GM12878 (cell line): ENCODE measurements around the gene PLA2G10. TPM values are rescaled to one million over a fixed set of nuclear protein-coding genes. Genes with fewer than 3 reads are reported as not detected.

Experiments used
- ATAC-seq: fragments of 200-7000 bp; cut with Tn5 transposase; 3 replicates; pipeline ENCODE4 v1.9.1; 2020; ENCODE audit warnings: mild to moderate bottlenecking, moderate library complexity
- BruUV-seq: library from RNA; stranded (reverse); fragments of 400-500 nt; replicated peaks from 2 replicates; lab custom pipeline; 2021; lab: Mats Ljungman, UMichigan
- CTCF ChIA-PET: fragments of 300-600 bp; sonication (Branson Sonifier 250); formaldehyde crosslinking; extraction: SDS; loops from one replicate; lab custom pipeline; 2021; ENCODE audit warnings: inconsistent platforms; lab: Yijun Ruan, JAX
- POLR2A ChIA-PET: fragments of 350-600 bp; formaldehyde crosslinking; extraction: SDS; loops from one replicate; lab custom pipeline; 2021; ENCODE audit warnings: inconsistent platforms; lab: Charles Lee
- RAD21 ChIA-PET: fragments of 300-600 bp; sonication (Branson Sonifier 250); formaldehyde crosslinking; loops from one replicate; lab custom pipeline; 2023; ENCODE audit warnings: antibody characterized with exemption; ENCODE audit not compliant: unreplicated experiment; lab: Charles Lee
- SMC1A ChIA-PET: fragments of 300-600 bp; sonication (Branson Sonifier 250); formaldehyde crosslinking; loops from one replicate; lab custom pipeline; 2023; ENCODE audit not compliant: unreplicated experiment, uncharacterized antibody; lab: Charles Lee
- DNase-seq: peaks from one replicate; pipeline ENCODE4 v3.0.0-alpha.2; 2011; ENCODE audit warnings: low read depth, low spot score
- FAIRE-seq: peaks from 3 replicates; lab custom pipeline; 2011; peaks lifted over from hg19 to GRCh38; lab: Jason Lieb, UNC
- H2AFZ ChIP-seq: 2 replicates; pipeline ENCODE4 v1.6.0; 2011; ENCODE audit warnings: low read depth, low read length, control low read depth; ENCODE audit not compliant: control insufficient read depth
- H3K27ac ChIP-seq: 2 replicates; pipeline ENCODE4 v1.5.1; 2011; ENCODE audit warnings: control low read depth; ENCODE audit not compliant: control insufficient read depth, insufficient read depth
- H3K27me3 ChIP-seq, 2 experiments: replicated peaks in 1 of 2; 2 replicates each; pipeline versions ENCODE4 v1.6.0 to v1.6.1; 2011; ENCODE audit warnings: low read length in 1 of 2; ENCODE audit not compliant: control insufficient read depth in 2 of 2, insufficient read depth in 2 of 2
- H3K36me3 ChIP-seq, 2 experiments: 2 replicates each; pipeline ENCODE4 v1.5.1; 2011; ENCODE audit warnings: low read length in 1 of 2; ENCODE audit not compliant: control insufficient read depth in 2 of 2, insufficient read depth in 2 of 2
- H3K4me1 ChIP-seq: 2 replicates; pipeline ENCODE4 v1.6.1; 2011; ENCODE audit warnings: mild to moderate bottlenecking, low read length, moderate library complexity, mixed read lengths; ENCODE audit not compliant: control insufficient read depth, insufficient read depth
- H3K4me2 ChIP-seq: 2 replicates; pipeline ENCODE4 v1.6.0; 2011; ENCODE audit warnings: control low read depth; ENCODE audit not compliant: control insufficient read depth, insufficient read depth
- H3K4me3 ChIP-seq: fragments of 200-600 bp; sonication (generic); 2 replicates; pipeline ENCODE4 v1.5.1; 2016
- H3K79me2 ChIP-seq: 2 replicates; pipeline ENCODE4 v1.6.0; 2011; ENCODE audit warnings: low read length; ENCODE audit not compliant: control insufficient read depth, insufficient read depth
- H3K9ac ChIP-seq: 2 replicates; pipeline ENCODE4 v1.8.0; 2011; ENCODE audit warnings: low read length, control low read depth, mixed read lengths; ENCODE audit not compliant: control insufficient read depth, insufficient read depth
- H3K9me3 ChIP-seq: replicated peaks from 3 replicates; pipeline ENCODE4 v1.5.1; 2011; ENCODE audit warnings: mild to moderate bottlenecking, low read length; ENCODE audit not compliant: control insufficient read depth, insufficient read depth
- H4K20me1 ChIP-seq: 2 replicates; pipeline ENCODE4 v1.6.0; 2011; ENCODE audit not compliant: control insufficient read depth, insufficient read depth
- EGR1 ChIP-seq, 2 experiments: IDR thresholded peaks; 1 replicate in 1 of 2; 2 replicates in 1 of 2; pipeline ENCODE4 v1.6.1; 2011 to 2012; ENCODE audit warnings: low read depth in 2 of 2, low read length in 2 of 2, borderline replicate concordance in 1 of 2, mild to moderate bottlenecking in 1 of 2, moderate library complexity in 1 of 2
- FOXK2 ChIP-seq: fragments of 450-650 bp; IDR thresholded peaks from 2 replicates; pipeline ENCODE4 v1.6.1; 2017; ENCODE audit warnings: mild to moderate bottlenecking, moderate library complexity
- FOXM1 ChIP-seq: IDR thresholded peaks from 2 replicates; pipeline ENCODE4 v1.6.1; 2012; ENCODE audit warnings: low read depth, mild to moderate bottlenecking, inconsistent platforms, low read length, moderate library complexity
- MYC ChIP-seq: IDR thresholded peaks from 2 replicates; pipeline ENCODE4 v1.6.1; 2011; ENCODE audit warnings: mild to moderate bottlenecking, low read length, moderate library complexity, inconsistent platforms; ENCODE audit not compliant: insufficient read depth, insufficient replicate concordance, insufficient read length, severe bottlenecking
- NFIC ChIP-seq: IDR thresholded peaks from 2 replicates; pipeline ENCODE4 v1.6.1; 2012; ENCODE audit warnings: low read depth, mild to moderate bottlenecking, inconsistent platforms, low read length, moderate library complexity
- YBX1 ChIP-seq: fragments of 450-650 bp; IDR thresholded peaks from 2 replicates; pipeline ENCODE4 v1.6.1; 2016; ENCODE audit warnings: antibody characterized with exemption
- ZNF622 ChIP-seq: fragments of 450-650 bp; IDR thresholded peaks from 2 replicates; pipeline ENCODE4 v1.6.1; 2017; ENCODE audit warnings: mild to moderate bottlenecking, inconsistent platforms
- ZZZ3 ChIP-seq: IDR thresholded peaks from 2 replicates; pipeline ENCODE4 v1.6.1; 2011; ENCODE audit warnings: low read depth; ENCODE audit not compliant: control insufficient read depth, insufficient read length
- WGBS: methylation state at CpG from one replicate; pipeline ENCODE4 v1.1.6; 2016; ENCODE audit warnings: low lambda C conversion rate; ENCODE audit not compliant: insufficient replicate concordance, insufficient coverage; ENCODE audit errors: missing lambda C conversion rate; 5-methylcytosine and 5-hydroxymethylcytosine counted together
- in situ Hi-C: fragments of 300-500 bp; cut with MboI; formaldehyde crosslinking; loops from 9 replicates; pipeline ENCODE4 v1.14.3; 2018; ENCODE audit warnings: mixed read lengths
- intact Hi-C: fragments of 100-400 bp; cut with micrococcal nuclease; formaldehyde crosslinking; loops from one replicate; pipeline ENCODE4 v1.14.2; 2022; ENCODE audit not compliant: unreplicated experiment
- polyA plus RNA-seq, 11 experiments: library from polyadenylated mRNA; depleted of rRNA in 4 of 11; unstranded in 6 of 11; stranded (reverse) in 5 of 11; fragments of >200 nt; fragmentation: Nextera tagmentation in 4 of 11; fragmentation: Illumina TruSeq in 1 of 11; extraction: Ambion mirVana in 4 of 11; extraction: Trizol in 1 of 11; gene quantifications; 1 replicate in 1 of 11; 2 replicates in 10 of 11; pipeline versions ENCODE4 v1.2.1 to v1.2.3, GENCODE V29; 2011 to 2016; ENCODE audit warnings: inconsistent platforms in 2 of 11, missing spikeins in 2 of 11, low read depth in 1 of 11
- total RNA-seq, 4 experiments: library from RNA; depleted of rRNA in 3 of 4; stranded (reverse); fragments of >200 nt in 3 of 4; fragmentation: Illumina TruSeq in 1 of 4; extraction: Trizol in 1 of 4; gene quantifications; 2 replicates each; pipeline versions ENCODE4 v1.2.1 to v1.2.3, GENCODE V29; 2013 to 2021

PLA2G10 gene
- total and polyA plus RNA-seq, 10 of the 15 experiments (the other 5 are each of a cell fraction or from before 2014, with no cell fraction given), result not detected

- Histone ChIP-seq H3K27ac (no peak overlapping the region), H2AFZ (no peak overlapping the region), H3K9me3 (no peaks in the 10 kb centered on the region), H3K4me3 (no peak overlapping the region), H3K27me3 (no peaks in the 10 kb centered on the region), H3K36me3 (no peaks in the 10 kb centered on the region), H3K9ac (no peak overlapping the region), H4K20me1 (no peaks in the 10 kb centered on the region), H3K4me1 (no peaks in the 10 kb centered on the region), H3K4me2 (no peak overlapping the region), H3K79me2 (no peaks in the 10 kb centered on the region)
- no TSS peak for BruUV-seq
- TF ChIP-seq MYC (no peak), FOXK2 (peak; percentile 16; the same call in 1 of the 2 replicates), ZNF622 (no peak), YBX1 (no peak)
- in situ Hi-C loops, result no loop called here
- RAD21 ChIA-PET, result no interaction called here
- WGBS, result 68% methylated on average over 5 of the region's 5 CpGs
- POLR2A ChIA-PET, result no interaction called here
- intact Hi-C loops, result no loop called here
- no peak for FAIRE-seq
- ATAC-seq, result no peak
- SMC1A ChIA-PET, result no interaction called here
- DNase-seq, result no peak
- CTCF ChIA-PET, result no interaction called here
These were observed 16.5 kb downstream of the PLA2G10 start for GRCh38 chr16:14677627-14678026.

- 100% methylated on average over 3 of the region's 3 CpGs for WGBS
- Histone ChIP-seq H3K36me3 (no peaks in the 10 kb centered on the region), H3K9me3 (no peaks in the 10 kb centered on the region), H3K4me2 (no peak overlapping the region), H3K27ac (no peak overlapping the region), H3K4me1 (peaks cover 8% of the 10 kb centered on the region), H3K9ac (no peak overlapping the region), H4K20me1 (no peaks in the 10 kb centered on the region), H3K79me2 (no peaks in the 10 kb centered on the region), H3K4me3 (no peak overlapping the region), H3K27me3 (no peaks in the 10 kb centered on the region), H2AFZ (no peak overlapping the region)
- in situ Hi-C loops, result no loop called here
- TF ChIP-seq FOXM1, result no peak
- no peak for TF ChIP-seq ZZZ3
- no peak for TF ChIP-seq FOXK2
- no peak for TF ChIP-seq NFIC
- no peak for TF ChIP-seq EGR1 (IDR thresholded peaks at IDR 0.05; ENCODE audit: borderline replicate concordance in 1 of 2, low read depth in 2 of 2, low read length in 2 of 2)
- DNase-seq, result no peak
- ATAC-seq, result no peak
- RAD21 ChIA-PET, result no interaction called here
- CTCF ChIA-PET, result interaction anchor here (1.0 kb wide), 1 partner anchor 9 kb away, joined by 3 read pairs; no protein-coding TSS in a partner anchor
- no peak for FAIRE-seq
- BruUV-seq, result no TSS peak
- SMC1A ChIA-PET, result no interaction called here
- intact Hi-C loops, result no loop called here
- POLR2A ChIA-PET, result no interaction called here
These were observed 17.5 kb downstream of the PLA2G10 start for GRCh38 chr16:14676633-14677032.
